GM21367 (cell line): Measurements from ENCODE around the gene EBF4.
"Not testable (repeated sequence)": the region's sequence is repeated elsewhere in the genome, so short reads cannot be mapped to it uniquely, and the experiment has no call there.

Experiments used
- ATAC-seq: cut with Tn5 transposase; IDR thresholded peaks from one replicate; pipeline ENCODE4 v1.9.1; 2021; ENCODE audit not compliant: unreplicated experiment

Gene EBF4

DNA sequence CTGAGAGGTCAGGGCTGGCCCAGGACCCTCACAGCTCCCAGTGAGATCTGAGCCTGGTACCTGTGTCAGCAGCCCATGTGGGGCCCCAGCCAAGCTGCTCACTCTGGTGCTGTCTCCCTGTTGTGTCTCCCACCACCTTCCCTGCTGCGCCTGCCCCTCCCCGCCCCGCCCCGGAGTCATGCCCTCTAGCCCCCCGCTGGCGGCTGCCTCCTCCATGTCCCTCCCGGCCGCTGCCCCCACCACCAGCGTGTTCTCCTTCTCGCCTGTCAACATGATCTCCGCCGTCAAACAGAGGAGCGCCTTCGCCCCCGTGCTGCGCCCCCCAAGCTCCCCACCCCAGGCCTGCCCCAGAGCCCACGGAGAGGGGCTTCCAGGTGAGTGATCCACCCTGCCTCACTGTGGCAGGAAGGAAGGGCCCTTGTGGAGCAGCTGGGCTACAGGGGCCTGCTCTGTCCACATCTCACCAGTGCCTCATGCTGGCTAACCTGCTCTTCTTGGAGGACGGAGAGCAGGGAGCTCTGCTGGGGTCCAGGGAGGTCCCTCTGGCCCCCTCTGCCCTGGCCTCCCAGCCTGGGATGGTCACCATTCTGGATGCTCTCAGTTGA lies 63.0 kb downstream of the EBF4 start:
- ATAC-seq, result no peak

DNA sequence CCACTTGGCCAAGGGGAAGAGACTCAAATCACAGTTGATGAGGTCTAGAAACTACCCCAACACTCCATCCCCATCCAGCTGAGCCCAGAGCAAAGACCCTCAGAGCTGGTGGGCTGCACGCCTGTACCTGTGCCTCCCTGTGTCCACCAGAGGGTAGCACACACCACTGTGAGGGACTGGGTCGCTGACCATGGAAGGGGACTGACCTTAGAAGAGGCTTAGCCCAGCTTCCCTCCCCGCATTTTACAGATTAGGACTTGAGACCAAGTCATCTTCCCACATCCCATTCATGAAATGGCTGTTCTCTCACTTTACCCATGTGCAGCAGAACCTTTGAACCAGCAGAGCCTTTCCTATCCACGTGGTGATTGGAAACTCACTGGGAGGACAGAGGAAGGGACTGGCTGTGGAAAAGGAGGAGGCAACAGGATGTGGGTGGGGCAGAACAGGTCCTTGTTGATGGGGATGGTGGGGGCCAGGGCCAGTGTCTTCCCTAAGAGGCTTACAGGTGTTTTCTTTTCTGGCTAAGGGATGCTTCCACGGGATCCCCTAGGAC lies 63.6 kb downstream of the EBF4 start:
- no peak for ATAC-seq

DNA sequence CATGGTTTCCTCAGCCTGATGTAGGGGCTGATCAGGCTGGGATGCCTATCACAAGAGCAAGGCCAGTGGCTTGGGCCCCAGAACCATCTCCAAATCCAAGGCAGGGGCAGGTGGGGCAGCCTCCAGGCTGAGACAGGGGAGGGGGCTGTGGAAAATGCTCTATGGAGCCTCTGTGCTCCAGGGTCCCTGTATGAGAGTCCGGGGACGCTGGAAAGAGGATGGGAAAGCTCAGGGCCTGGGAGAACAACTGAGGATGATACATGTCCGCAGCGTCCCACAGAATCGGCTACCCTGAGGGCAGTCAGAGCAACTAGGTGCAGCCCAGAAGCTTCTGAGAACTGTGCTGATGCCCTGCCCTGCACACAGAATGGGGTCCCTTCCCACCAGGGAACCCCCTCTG lies 64.4 kb downstream of the EBF4 start:
- ATAC-seq, result no peak

DNA sequence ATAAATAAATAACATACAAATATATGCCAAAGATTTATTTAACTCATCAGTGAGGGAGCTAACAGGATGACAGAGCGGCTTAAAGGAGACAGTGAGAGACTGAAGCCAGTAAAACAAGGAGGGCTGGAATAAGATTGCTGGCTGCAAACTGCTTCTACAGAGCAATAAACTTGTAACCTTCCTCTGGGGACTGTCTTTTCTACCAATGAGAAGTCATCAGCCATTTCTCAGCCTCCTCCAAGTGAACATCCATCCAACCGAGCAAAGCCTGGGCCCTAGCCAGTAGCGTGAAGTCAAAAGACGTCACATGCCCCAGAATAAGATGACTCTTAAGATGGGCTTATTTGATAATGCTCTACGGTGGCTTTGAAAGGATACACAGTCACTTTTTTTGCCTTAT lies 65.4 kb downstream of the EBF4 start:
- no peak for ATAC-seq

DNA sequence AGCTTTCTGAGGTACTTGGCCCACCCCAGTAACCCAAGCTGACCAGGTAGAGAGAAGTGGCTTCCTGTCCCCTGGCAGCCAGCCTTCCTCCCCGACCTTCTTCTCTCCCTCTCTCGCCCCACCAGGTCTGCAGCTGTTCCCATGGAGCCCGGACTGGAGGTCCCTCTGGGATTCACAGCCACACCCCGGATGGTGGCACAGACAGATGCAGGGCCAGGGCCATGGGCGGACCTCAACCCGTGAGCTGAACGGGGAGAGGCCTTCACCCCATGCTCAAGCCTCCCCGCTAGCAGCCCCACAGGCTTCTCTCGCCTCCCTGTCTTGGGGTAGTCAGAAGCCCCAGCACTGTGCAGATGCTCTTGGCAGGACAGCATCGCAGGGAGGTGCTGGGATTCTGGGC lies 66.6 kb downstream of the EBF4 start:
- no peak for ATAC-seq

DNA sequence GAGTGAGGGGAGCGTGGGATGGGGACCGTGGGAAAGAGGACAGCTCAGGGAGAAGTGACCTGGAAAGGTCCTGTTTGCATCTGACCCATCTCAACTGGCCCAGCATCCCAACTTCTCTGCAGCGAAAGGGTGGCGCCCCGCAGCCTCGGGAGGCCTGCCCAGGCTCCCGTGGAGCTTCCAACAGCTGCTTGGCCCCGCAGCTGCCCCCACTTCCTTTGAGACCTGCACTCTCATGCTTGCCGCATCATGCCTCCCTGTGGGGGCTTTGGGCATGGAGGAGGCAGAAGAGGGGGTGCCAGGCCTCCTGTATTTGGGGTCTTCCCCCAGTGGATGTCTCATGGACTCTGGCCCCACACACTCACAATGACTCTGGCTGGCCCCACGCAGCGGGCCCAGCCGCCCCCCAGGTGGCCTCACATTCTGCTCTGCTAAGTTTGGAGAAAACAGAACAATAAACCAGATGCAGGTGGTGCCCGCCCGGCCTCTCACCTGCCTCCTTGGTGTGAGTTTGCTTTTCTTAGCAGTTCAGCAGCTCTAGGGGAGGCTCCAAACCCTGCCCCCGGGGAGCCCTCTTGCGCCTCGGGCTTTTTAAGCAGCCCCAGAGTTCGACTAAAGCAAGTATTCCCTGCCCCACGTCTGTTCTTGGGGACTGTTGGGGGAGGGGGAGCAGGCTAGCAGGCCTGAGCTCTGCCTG lies 67.2 kb downstream of the EBF4 start:
- no peak for ATAC-seq

DNA sequence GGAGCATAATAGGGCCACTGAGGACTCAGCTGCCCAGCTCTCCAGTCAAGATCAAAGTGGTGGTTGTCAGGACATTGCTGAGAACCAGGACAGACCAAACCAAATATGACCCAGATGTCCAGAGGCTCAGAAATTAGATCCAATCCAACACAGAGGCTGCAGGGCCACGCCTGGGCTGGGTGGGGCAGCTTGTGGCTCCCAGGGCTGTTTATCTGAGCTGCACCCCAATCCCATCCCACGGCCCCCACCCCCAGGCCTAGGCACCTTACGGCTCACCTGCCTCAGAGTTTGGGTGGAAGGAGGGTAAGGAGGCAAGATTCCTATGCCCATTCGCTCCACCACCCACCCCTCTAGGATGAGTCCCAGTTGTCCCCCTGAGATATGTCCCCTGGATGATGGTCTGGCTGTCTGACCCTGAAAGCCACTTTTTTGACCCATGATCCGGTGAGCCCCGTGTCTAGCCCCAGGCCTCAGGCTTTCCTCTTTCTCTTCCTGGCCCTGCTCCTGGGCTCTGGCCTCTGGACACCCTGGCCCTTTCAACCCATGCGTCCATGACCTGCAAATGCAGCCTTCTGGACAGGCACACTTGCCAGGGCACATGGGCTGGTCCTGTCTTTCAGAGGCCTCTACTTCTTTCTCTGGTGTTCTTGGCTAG lies 67.8 kb downstream of the EBF4 start:
- ATAC-seq, result no peak

DNA sequence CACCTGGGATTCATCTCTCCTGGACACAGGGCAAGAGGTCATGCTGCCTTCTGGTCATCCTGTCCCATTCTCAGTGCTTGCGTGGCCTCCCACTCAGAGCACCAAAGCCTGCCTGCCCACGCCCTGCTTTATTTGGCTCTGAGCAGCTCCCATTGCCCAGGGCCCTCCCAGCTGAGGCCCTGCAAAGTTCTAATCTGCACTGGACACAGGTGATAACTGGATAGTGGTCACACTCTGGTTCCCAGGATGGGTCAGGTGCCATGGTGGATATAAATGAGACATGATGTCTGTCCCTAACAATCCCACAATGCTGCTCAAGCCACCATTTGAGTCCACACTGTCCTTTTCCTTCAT lies 68.3 kb downstream of the EBF4 start:
- ATAC-seq, result no peak

DNA sequence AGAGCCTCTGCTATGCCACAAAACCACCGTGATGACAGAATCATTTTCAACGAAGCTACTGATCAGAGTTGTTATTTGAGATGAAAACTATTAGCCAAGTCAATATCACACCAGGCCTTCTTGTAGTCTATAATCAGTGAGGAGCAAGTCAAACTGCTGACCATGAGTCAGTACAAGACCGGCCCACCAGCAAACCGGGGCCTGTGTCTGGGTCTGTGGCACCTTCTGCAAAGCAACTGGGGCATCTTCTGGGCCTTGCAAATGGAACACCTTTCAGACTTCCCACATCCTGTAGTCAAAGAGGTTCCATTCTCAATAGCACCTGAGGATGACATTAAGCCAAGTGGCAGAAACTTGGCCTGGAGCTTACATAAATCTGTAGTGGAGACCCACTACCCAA lies 69.3 kb downstream of the EBF4 start:
- no peak for ATAC-seq

DNA sequence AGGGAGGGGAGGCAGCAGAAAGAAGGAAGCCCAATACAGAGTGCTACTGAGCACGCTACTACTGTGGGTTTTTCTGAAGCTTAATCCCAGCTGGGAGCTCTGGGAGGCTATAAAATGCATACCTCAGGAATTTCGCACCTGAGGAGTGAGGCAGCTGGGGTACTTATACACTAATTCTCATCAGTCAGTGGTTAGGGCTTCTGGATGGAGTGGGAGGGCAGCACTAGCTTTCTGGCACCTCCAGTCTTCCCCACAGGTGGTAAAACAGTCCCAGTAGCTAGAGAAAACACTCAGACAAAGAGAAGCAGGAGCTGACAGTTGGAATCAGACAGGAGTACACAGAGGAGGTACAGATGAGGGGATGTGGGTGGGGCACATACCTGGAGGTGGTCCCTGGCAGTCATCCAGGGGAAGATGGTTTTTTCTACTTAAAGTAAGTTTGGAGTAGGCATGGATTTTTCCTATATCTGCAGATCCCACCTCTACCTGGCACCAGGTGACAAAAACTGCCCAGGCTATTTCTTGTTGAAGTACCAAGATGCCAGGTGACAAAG lies 70.1 kb downstream of the EBF4 start:
- ATAC-seq, result no peak

DNA sequence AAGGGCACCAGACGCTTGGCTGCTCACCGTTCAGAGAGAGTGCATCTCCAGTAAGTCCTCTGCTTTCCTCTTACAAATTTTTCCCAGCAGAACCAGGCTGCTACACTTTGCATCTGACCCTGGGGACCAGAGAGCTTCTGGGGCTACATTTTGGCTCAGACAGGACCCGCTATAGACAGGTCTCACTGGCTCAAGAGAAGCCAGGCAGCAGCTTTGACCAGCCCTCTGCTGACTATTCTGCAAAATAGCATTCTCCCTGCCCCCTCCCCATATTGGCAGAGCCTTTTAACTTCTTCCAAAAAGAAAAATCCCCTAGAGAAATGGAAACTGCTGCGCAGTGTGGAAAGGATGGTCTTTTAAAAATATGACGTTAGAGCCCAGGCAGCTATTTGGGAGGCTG lies 70.6 kb downstream of the EBF4 start:
- no peak for ATAC-seq

DNA sequence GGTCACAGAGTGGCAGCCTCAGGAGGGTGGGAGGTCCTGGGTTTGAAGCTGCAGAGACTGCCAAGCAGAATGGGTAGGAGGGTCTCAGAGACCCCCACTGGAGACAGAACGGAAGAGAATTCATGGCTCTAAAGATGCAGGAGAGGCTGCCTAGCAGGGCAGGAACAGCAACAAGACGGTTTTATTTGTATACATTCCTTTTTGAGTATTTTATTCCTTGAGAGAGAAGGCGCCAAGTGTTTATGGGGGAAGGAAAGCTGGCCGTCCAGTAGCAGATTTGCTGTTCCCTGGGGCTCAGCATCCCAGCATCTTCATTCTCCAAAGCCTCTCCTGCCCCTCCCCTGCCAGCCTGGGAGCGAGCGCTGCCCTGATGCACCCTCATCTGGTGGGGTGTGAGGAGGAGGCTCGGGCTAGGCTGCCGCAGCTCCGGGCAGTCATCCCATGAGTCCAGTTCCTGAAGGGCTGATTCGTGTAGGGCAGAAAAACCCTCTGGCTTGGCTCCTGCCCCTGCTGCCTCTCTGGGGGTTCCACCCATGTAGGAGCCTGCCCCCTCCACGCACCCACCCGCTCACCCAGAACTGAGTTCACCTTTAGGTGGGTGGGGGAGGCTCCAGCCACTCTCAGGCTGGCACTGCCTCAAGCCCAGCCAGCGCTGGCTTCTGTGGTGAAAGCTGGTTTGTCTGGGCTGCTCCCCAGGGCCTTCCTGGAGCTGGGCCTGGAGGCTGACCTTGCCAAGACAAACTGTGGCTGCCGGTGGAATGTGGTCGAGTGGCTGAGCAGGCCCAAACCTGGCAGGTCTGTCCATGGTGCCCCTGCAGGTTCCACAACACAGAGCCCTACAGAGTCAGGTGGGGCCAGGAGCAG lies 75.4 kb downstream of the EBF4 start:
- ATAC-seq, result no peak

DNA sequence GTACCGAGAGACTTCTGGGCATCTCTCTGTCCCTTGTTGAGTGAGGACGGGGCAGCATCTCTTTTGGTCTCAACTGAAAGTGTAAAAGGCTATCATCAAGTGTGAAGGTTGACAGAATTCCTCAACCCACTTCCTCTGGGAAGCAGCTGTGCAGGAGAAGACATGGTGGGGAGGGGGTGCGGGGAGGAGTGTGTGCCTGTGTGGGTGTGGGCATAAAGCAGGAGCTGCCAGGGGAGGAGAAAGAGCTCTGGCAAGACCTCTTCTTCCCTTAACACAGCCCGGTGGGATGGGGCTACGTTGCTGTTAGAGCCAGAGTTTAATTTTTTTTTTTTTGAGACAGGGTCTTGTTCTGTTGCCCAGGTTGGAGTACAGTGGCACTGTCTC lies 76.0 kb downstream of the EBF4 start:
- no peak for ATAC-seq

DNA sequence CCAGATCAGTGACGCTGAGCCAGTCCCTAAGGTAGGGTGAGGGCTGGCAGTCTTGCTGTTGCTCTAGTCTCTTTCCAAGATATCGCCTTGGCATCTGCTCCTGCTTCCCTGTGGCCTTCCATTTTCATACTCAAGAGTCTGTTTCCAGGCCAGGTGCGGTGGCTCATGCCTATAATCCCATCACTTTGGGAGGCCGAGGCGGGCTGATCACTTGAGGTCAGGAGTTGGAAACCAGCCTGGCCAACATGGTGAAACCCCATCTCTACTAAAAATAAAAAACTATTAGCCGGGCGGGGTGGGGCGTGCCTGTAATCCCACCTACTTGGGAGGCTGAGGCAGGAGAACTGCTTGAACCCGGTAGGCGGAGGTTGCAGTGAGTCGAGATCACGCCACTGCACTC lies 77.5 kb downstream of the EBF4 start:
- ATAC-seq, result not testable (repeated sequence)

DNA sequence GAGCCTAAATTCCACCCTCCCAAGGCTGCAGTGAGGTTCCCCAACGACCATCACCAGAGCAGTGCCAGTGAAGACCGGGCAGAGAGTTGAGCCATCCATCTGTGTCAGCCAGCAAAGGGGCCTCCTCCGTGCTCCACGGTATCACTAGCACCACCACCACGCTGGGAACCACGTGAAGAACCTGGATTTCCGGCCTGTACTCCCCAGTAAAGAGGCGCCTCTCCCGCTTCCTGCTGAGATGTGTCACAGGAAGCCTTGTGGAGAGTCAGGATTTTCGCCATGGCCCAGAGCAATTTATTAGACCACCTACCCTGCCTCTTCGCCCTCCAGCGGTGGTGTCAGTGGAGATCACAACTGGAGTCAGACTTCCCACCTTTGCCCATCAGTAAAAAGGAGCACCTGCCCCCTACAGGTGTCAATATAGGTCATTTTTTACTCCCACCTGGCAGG lies 79.1 kb downstream of the EBF4 start:
- no peak for ATAC-seq

DNA sequence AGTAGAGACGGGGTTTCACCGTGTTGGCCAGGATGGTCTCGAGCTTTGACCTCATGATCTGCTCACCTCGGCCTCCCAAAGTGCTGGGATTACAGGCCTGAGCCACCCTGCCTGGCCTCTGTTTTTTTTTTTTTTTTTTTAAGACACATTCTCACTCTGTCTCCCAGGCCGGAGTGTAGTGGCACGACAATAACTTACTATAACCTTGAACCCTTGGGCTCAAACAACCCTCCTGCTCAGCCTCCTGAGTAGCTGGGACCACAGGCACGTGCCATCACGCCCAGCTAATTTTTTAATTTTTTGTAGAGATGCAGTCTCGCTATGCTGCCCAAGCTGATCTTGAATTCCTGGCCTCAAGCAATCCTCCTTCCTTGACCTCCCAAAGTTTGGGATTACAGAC lies 81.2 kb downstream of the EBF4 start:
- ATAC-seq, result no peak

DNA sequence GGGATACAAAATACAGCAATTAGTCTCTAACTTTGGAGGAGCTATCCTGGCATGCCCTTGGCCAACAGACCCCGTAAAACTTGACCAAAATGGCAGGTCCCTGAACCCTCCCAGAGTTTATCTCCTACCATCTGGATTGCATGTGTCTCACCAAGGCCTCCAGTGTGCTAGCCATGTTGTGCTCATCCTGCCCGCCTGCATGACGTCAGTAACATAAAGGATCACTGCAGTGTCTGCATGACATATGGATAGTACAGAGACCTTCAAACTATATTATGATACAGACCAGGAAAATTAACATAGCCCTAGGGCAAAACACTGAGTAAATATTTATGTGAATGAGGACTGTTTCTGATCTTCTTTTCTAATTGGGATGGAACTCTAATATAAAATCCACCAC lies 82.6 kb downstream of the EBF4 start:
- no peak for ATAC-seq

DNA sequence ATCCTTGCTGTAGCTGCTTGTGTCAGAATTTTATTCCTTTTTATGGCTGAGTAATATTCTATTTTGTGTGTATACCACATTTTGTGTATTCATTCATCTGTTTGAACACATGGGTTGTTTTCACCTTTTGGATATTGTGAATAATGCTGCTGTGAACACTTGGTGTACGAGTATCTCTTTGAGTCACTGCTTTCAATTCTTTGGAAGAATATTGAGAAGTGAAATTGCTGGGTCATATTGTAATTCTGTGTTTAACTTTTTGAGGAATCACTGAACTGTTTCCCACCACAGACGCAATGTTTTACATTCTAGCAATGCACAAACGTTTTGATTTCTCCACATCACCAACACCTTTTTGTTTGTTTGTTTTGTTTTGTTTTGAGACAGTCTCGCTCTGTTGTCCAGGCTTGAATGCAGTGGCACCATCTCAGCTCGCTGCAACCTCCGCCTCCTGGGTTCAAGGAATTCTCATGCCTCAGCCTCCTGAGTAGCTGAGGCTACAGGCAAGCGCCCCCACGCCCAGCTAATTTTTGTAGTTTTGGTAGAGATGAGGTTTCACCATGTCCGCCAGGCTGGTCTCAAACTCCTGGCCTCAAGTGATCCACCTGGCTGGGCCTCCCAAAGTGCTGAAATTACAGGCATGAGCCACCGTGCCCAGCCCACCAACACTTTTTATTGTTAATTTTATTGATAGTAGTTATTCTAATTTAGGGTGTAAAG lies 86.2 kb downstream of the EBF4 start:
- no peak for ATAC-seq

DNA sequence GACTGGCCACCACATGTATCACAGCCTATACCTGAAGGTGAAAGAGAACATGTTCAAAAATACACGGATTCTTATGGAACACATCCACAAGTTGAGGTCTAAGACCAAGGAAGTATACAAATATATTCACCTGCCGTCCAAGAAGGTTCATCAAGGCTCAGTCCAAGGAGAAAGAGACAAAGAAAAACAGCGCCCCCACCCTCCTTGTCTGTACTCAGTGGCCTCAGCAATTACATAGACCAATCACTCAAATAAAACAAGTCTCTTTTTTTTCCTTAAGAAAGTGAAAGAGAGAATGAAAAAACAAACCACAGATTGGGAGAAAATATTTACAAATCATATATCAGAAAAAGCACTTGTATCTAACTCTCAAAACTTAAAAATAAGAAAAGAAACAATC lies 88.4 kb downstream of the EBF4 start:
- no peak for ATAC-seq

DNA sequence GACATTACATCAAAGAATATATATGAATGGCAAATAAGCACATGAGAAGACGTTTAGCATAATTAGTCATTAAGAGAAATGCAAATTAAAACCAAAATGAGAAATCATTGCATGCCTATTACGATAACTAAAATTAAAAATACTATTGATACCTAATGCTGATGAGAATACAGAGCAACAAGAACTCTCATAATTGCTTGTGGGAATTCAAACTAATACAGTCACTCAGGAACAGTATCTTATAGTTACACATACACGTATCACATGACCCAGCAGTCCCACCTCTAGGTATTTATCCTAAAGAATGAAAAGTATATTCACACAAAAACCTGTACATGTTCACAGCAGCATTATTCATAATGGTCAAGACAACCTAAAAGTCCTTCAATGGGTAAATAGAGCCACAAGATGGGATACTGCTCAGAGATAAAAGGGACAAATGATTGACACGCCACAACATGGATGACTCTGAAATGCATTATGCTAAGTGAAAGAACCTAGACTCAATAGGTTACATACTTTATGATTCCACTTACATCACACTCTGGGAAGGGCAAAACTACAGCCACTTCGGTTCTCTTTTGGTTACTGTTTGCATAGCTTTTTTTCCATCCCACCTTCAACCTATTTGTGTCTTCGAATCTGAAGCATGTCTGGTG lies 91.5 kb downstream of the EBF4 start:
- no peak for ATAC-seq
